ENCODE data around the gene GTF2IRD1. TPM values are rescaled to one million over a fixed set of nuclear protein-coding genes. Genes with fewer than 3 reads are reported as not detected.

Gene GTF2IRD1
- polyA plus RNA-seq, 3 donors: not detected

DNA sequence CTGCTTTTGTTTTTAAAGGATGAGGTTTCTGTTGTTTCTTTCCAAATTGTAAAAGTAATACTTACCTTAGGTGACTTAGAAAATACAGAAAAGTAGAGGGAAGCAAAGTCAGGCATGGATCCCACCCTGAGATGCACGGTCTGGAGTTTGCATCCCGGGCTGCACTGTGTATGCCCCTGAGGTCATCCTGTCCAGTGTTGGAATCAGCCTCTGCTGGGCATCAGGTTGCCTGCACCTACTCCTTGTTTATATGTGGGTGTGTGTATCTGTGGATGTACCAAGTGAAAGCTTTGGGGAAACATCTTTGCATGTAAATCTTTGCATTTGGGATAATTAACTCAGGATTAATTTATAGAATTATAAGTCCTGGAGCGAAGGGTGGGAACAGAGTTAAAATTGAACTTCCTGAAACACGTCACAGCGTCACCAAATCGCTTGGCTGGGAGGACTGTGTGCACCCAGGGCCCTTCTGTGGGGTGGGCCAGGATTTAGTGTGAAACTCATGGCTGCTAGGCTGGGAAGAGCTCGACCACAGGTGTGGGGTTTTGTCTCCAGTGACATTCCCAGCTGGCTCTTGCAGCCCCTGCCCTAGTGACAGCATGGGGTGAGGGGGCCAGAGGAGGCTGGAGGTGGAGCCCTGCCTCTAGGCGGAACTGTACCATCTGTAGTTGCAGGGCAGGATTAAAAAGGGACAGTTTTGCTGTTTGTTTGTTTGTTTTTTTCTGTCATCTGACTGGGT is 27.9 kb downstream of the GTF2IRD1 start:
- TF ChIP-seq, protein P1, sequence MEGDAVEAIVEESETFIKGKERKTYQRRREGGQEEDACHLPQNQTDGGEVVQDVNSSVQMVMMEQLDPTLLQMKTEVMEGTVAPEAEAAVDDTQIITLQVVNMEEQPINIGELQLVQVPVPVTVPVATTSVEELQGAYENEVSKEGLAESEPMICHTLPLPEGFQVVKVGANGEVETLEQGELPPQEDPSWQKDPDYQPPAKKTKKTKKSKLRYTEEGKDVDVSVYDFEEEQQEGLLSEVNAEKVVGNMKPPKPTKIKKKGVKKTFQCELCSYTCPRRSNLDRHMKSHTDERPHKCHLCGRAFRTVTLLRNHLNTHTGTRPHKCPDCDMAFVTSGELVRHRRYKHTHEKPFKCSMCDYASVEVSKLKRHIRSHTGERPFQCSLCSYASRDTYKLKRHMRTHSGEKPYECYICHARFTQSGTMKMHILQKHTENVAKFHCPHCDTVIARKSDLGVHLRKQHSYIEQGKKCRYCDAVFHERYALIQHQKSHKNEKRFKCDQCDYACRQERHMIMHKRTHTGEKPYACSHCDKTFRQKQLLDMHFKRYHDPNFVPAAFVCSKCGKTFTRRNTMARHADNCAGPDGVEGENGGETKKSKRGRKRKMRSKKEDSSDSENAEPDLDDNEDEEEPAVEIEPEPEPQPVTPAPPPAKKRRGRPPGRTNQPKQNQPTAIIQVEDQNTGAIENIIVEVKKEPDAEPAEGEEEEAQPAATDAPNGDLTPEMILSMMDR (IDR thresholded peaks at IDR 0.05): no peak
- Mint-ChIP-seq H3K4me1 (peaks cover 43% of the 10 kb centered on the region), H3K36me3 (peaks cover 2 to 3% of the 10 kb centered on the region in 2 donors), H3K9me3 (peaks cover 0 to 5% (median 0%) of the 10 kb centered on the region in 7 donors), H3K27me3 (ENCODE audit: low read depth in 3 of 3) (peaks cover 32 to 55% (median 34%) of the 10 kb centered on the region in 3 donors), H3K4me3 (peak overlapping the region; percentile 59 to 83), H3K27ac (peak overlapping the region in 3 of 7 donors; percentile 50 to 85 (median 54))
- intact Hi-C loops (cut with micrococcal nuclease): no loop called here
- Histone ChIP-seq H3K36me3 (replicated peaks in 1 of 2; ENCODE audit: control insufficient read depth in 1 of 2, insufficient read depth in 2 of 2, low read length in 2 of 2) (no peaks in the 10 kb centered on the region), H3K27me3 (ENCODE audit: control insufficient read depth in 2 of 2, insufficient read depth in 2 of 2, low read length in 2 of 2) (peaks cover 0 to 25% of the 10 kb centered on the region in 2 donors), H2AFZ (ENCODE audit: insufficient read depth, low read depth, low read length, poor library complexity, severe bottlenecking) (peak overlapping the region; percentile 35), H3K9me3 (replicated peaks in 1 of 2; ENCODE audit: control insufficient read depth in 1 of 2, insufficient read depth in 1 of 2, low read length in 2 of 2) (no peaks in the 10 kb centered on the region), H3K4me3 (replicated peaks in 1 of 3; ENCODE audit: low read depth in 2 of 3, low read length in 3 of 3) (peak overlapping the region in 1 of 3 experiments; percentile 67), H3K27ac (ENCODE audit: low read depth in 1 of 2, low read length in 2 of 2) (no peak overlapping the region), H3K79me2 (ENCODE audit: insufficient read depth, low read length) (no peaks in the 10 kb centered on the region), H4K20me1 (ENCODE audit: insufficient read depth, low read length) (no peaks in the 10 kb centered on the region), H3K4me1 (ENCODE audit: control insufficient read depth in 1 of 2, insufficient read depth in 2 of 2, low read length in 2 of 2) (peaks cover 28 to 30% of the 10 kb centered on the region in 2 donors), H3K9ac (ENCODE audit: insufficient read depth, low read length, poor library complexity, severe bottlenecking) (no peak overlapping the region), H3K4me2 (replicated peaks; ENCODE audit: extremely low read depth, low read length, poor library complexity, severe bottlenecking) (peak overlapping the region; percentile 69)
- 79% methylated on average over 6 of the region's 8 CpGs for WGBS (ENCODE audit: insufficient coverage)
- DNase-seq: no peak

- Histone ChIP-seq H3K4me1 (ENCODE audit: control insufficient read depth in 1 of 2, insufficient read depth in 2 of 2, low read length in 2 of 2) (peaks cover 28 to 30% of the 10 kb centered on the region in 2 donors), H3K27me3 (ENCODE audit: control insufficient read depth in 2 of 2, insufficient read depth in 2 of 2, low read length in 2 of 2) (peaks cover 0 to 25% of the 10 kb centered on the region in 2 donors), H4K20me1 (ENCODE audit: insufficient read depth, low read length) (no peaks in the 10 kb centered on the region), H3K9me3 (replicated peaks in 1 of 2; ENCODE audit: control insufficient read depth in 1 of 2, insufficient read depth in 1 of 2, low read length in 2 of 2) (no peaks in the 10 kb centered on the region), H3K79me2 (ENCODE audit: insufficient read depth, low read length) (no peaks in the 10 kb centered on the region), H3K4me2 (replicated peaks; ENCODE audit: extremely low read depth, low read length, poor library complexity, severe bottlenecking) (no peak overlapping the region), H3K36me3 (replicated peaks in 1 of 2; ENCODE audit: control insufficient read depth in 1 of 2, insufficient read depth in 2 of 2, low read length in 2 of 2) (no peaks in the 10 kb centered on the region), H2AFZ (ENCODE audit: insufficient read depth, low read depth, low read length, poor library complexity, severe bottlenecking) (no peak overlapping the region), H3K27ac (ENCODE audit: low read depth in 1 of 2, low read length in 2 of 2) (no peak overlapping the region), H3K9ac (ENCODE audit: insufficient read depth, low read length, poor library complexity, severe bottlenecking) (no peak overlapping the region), H3K4me3 (replicated peaks in 1 of 3; ENCODE audit: low read depth in 2 of 3, low read length in 3 of 3) (no peak overlapping the region)
- peaks cover 2 to 3% of the 10 kb centered on the region in 2 donors for H3K36me3 Mint-ChIP-seq
- H3K9me3 Mint-ChIP-seq: peaks cover 0 to 5% (median 0%) of the 10 kb centered on the region in 7 donors
- TF ChIP-seq, protein P1 (IDR thresholded peaks at IDR 0.05): no peak
- H3K27me3 Mint-ChIP-seq (ENCODE audit: low read depth in 3 of 3): peaks cover 34 to 52% (median 36%) of the 10 kb centered on the region in 3 donors
- H3K4me3 Mint-ChIP-seq: peak overlapping the region in 1 of 2 donors; percentile 83
- H3K4me1 Mint-ChIP-seq: peaks cover 43% of the 10 kb centered on the region
- DNase-seq: no peak
- intact Hi-C loops (cut with micrococcal nuclease): no loop called here
- H3K27ac Mint-ChIP-seq: no peak overlapping the region
- WGBS (ENCODE audit: insufficient coverage): 92% methylated on average over 3 of the region's 4 CpGs
Observed at GRCh38 chr7:74482197-74482467, 28.4 kb downstream of the GTF2IRD1 start.

Measured in CD14-positive monocyte (primary cell).